Measurements from ENCODE around the gene DLG2.

The DLG2 gene

DNA sequence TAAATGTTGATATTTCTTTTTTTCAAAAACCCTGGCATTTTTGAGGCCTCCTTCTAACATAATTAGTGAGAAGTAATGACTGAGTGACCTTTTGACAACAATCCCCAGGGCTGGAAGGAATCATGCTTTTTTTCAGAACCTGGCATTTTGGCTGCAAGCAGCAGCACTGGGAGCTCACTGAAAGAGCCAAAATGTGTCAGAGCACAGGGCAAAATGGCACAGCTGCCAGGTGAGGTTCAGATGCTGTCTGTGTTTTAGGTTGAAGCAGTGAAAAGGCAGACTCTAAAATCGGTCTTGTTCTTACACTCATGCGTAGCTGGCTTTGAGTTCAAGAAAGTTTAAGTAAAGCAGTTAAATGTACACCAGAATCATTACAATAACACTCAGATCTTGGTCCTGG lies 1063.8 kb downstream of the DLG2 start:
- no peak for DNase-seq (ENCODE audit: low spot score)

DNA sequence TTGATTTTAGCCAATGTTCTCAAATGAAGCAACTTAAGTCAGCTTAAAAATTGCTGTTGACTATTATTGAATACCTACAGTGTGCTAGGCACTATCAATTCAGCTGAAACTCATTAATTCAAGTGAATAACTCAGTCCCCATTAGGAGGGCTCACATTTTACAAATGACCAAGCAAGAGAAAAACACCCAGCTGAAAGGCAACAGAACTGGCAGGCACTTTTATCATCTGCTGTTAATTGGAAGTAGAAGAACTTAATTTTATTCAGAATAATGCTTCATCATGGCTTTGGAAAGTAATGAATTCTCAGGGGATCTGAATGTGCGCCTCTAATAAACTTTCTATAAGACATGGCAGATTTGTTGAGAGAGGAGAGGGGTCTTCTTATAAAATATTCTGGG lies 1066.9 kb downstream of the DLG2 start:
- no peak for DNase-seq (ENCODE audit: low spot score)

DNA sequence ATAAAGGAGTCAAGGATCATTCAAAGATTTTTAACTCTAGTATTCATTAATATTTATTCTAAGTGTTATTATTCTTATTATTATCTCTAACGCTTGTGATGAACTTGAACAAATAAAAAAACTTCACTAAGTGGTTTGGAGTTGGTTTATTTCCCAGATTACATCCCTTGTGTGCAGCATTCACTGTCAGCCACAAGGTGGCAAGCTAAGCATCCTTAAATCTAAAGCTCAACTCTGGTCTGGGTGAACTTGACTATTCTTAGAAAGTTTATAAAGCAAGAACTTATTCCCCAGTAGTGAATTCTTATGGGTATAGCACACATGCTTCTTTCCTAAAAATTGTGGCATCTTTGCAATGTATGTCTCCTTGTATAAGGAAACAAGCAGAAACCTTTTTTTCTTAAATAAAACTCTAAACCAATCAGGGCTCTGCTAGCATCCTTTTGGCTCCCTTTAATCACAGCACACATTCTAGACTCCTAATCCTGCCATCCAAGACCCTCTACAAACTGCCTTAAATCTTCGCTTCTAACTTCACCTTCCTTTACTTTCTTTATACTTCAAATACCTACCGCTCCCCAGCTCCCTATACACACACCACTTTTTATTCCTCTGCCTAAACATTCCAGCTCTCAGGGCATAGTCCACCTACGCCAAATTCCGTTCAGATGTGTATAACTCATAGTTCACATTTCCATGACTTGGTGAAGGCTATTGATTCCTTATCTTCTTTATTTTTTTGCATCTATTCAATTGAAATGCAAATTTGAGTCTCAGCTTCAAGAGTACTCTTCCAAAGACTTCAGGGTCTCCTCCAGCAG lies 1068.8 kb downstream of the DLG2 start:
- no peak for DNase-seq (ENCODE audit: low spot score)

- DNase-seq (ENCODE audit: low spot score) = no peak
Observed at GRCh38 chr11:84552791-84553190, 1074.4 kb downstream of the DLG2 start.

DNA sequence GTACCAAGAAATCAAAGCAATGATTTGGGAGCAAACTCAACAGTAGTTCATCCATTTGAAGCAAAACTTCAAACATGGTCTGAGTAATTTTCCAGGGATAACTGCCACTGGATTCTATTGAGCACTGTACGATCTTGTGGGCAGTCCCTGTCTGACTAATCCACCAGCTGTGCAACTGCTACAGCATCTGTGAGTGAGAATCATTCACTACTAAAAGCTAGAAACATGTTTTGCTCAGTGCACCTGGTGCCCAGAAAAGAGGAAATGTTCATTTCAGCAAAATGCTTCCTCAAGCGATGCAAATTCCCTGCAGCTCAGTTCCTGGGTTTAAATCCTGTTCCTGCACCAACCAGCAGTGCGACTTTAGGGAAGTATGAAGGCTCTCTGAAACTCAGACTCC lies 1077.9 kb downstream of the DLG2 start:
- DNase-seq (ENCODE audit: low spot score) = no peak

DNA sequence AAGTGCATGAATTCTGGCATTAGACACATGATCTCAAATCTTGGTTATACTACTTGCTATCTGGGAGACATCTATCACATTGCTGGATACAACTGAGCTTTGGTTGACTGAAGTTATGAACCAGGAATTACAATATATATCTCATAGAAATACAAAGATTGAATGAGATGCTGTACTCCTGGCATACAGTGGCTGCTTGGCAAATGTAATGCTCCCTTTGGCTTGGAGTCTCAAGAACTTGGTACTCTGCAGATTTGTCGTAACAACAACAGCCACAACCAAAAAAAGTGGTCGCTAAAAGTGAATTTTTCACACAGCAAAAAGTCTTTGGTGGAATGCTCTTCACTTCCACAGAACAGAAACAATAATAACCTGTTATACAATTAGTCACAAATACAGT lies 1082.6 kb downstream of the DLG2 start:
- DNase-seq (ENCODE audit: low spot score) = no peak

- no peak for DNase-seq (ENCODE audit: low spot score)
Observed at GRCh38 chr11:84543367-84544159, 1083.6 kb downstream of the DLG2 start.

- no peak for DNase-seq (ENCODE audit: low spot score)
Observed at GRCh38 chr11:84541731-84542340, 1085.3 kb downstream of the DLG2 start.

- DNase-seq (ENCODE audit: low spot score) = no peak
Observed at GRCh38 chr11:84536456-84536855, 1090.7 kb downstream of the DLG2 start.

DNA sequence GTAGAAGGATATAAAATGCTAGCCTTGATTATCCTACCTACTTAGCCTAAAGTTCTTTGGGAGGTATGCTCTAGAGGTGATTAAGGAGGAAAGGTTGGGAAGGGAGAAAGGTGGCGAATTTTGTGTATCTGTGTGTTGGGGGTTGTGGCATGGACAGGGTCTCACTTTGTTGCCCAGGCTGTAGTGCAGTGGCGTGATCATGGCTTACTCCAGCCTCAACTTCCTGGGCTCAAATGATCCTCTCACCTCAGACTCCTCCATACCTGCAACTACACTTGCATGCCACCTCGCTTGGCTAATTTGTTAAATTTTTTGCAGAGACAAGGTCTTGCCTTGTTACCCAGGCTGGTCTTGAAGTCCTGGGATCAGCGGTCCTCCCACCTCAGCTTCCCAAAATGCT lies 1094.8 kb downstream of the DLG2 start:
- DNase-seq (ENCODE audit: low spot score) = no peak

- DNase-seq (ENCODE audit: low spot score) = no peak
Observed at GRCh38 chr11:84526250-84526649, 1100.9 kb downstream of the DLG2 start.

- DNase-seq (ENCODE audit: low spot score) = no peak
Observed at GRCh38 chr11:84524422-84525051, 1102.6 kb downstream of the DLG2 start.

- no peak for DNase-seq (ENCODE audit: low spot score)
Observed at GRCh38 chr11:84522331-84522730, 1104.8 kb downstream of the DLG2 start.

- DNase-seq (ENCODE audit: low spot score) = no peak
Observed at GRCh38 chr11:84518631-84519183, 1108.4 kb downstream of the DLG2 start.

DNA sequence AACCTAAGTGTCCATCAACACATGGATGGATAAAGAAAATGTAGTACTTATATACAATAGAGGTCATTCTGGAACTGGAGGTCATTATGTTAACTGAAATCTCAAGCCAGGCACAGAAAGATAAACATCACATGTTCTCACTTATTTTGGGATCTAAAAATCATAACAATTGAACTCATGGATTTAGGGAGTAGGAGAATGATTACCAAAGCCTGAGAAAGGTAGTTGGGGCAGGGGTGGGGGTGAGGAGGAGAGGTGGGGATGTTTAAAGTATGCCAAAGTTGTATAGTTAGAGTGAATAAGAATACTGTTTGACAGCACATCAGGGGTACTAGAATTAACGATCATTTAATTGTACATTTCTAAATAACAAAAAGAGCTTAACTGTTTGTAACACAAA lies 1112.7 kb downstream of the DLG2 start:
- no peak for DNase-seq (ENCODE audit: low spot score)

GRCh38 chr11:84503503-84503902 lies 1123.6 kb downstream of the DLG2 start:
- DNase-seq (ENCODE audit: low spot score) = no peak

GRCh38 chr11:84501750-84502149 lies 1125.4 kb downstream of the DLG2 start:
- DNase-seq (ENCODE audit: low spot score) = no peak

GRCh38 chr11:84497981-84498411 lies 1129.1 kb downstream of the DLG2 start:
- DNase-seq (ENCODE audit: low spot score) = no peak

DNA sequence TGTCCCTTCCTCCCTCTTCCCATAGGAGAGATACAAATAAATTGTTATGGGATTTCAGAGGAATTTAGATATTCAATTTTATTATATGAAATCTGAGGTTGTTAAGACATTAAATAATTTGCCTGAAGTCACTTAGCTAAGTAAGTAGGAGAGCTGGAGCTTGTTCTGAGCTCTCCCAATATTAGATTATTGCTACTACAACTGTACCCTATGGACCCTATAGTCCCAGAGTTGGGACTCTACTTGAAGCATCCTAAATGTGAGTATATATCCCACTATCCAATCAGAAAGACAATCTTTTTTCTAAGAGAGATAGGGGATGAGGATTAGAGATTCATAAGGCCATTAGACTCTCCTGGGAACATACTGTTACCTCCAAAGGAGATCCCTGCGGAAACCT lies 1130.0 kb downstream of the DLG2 start:
- no peak for DNase-seq (ENCODE audit: low spot score)

GRCh38 chr11:84496122-84496521 lies 1131.0 kb downstream of the DLG2 start:
- no peak for DNase-seq (ENCODE audit: low spot score)

DNA sequence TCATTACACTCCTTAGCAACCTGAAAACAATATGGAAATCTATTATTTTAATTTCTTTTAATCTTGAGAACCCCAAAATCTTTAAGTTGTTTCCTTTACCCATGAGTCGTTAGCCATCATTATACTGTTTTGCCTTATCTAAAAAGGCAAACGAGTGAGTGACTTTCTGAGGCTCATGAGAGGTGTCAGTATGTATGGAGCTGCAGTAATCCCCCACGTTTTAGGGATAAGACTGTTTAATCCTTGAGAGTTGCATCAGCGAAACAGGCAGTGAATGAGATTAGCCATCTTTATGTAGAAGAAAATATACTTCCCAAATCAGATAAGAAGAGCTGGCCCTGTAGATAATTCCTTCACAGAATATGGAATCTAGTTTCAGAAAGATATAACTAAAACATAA lies 1147.0 kb downstream of the DLG2 start:
- DNase-seq (ENCODE audit: low spot score) = no peak

- no peak for DNase-seq (ENCODE audit: low spot score)
Observed at GRCh38 chr11:84476581-84476980, 1150.6 kb downstream of the DLG2 start.
